Measurements from ENCODE around the gene NDUFA12.

Gene NDUFA12

GRCh38 chr12:95003213-95003920 is at the start of gene NDUFA12:
Gene NDUFA12 (minus strand): TSS chr12:95003697. CDS start chr12:95003680, 17 bp downstream.
- H3K36me3 ChIP-seq (ENCODE audit: control insufficient read depth in 2 of 2, insufficient read depth in 2 of 2, low read length in 2 of 2) = peaks cover 2 to 3% of the 10 kb centered on the region in 2 donors
- peak within 1 kb of the TSS; percentile 80 to 89 for H3K9ac ChIP-seq (ENCODE audit: low read length in 2 of 2)
- H3K9me3 ChIP-seq (ENCODE audit: control insufficient read depth in 2 of 2, low read length in 2 of 2) = no peaks in the 10 kb centered on the region
- peak within 1 kb of the TSS; percentile 68 for H3K27ac ChIP-seq (ENCODE audit: low read length)
- H3K4me3 ChIP-seq (ENCODE audit: low read length in 2 of 2) = peak within 1 kb of the TSS; percentile 96
- H3K27me3 ChIP-seq (ENCODE audit: control insufficient read depth in 1 of 2, insufficient read depth in 2 of 2, low read length in 2 of 2) = no peaks in the 10 kb centered on the region
- no peaks in the 10 kb centered on the region for H3K4me1 ChIP-seq (ENCODE audit: control insufficient read depth, insufficient read depth, low read length)

GRCh38 chr12:95051241-95051640 is 47.7 kb upstream of the NDUFA12 start:
- H3K27me3 ChIP-seq (ENCODE audit: control insufficient read depth in 1 of 2, insufficient read depth in 2 of 2, low read length in 2 of 2) = no peaks in the 10 kb centered on the region
- no peak overlapping the region for H3K9ac ChIP-seq (ENCODE audit: low read length in 2 of 2)
- H3K36me3 ChIP-seq (ENCODE audit: control insufficient read depth in 2 of 2, insufficient read depth in 2 of 2, low read length in 2 of 2) = peaks cover 22 to 33% of the 10 kb centered on the region in 2 donors
- H3K9me3 ChIP-seq (ENCODE audit: control insufficient read depth in 2 of 2, low read length in 2 of 2) = no peaks in the 10 kb centered on the region
- no peak overlapping the region for H3K27ac ChIP-seq (ENCODE audit: low read length)
- H3K4me1 ChIP-seq (ENCODE audit: control insufficient read depth, insufficient read depth, low read length) = no peaks in the 10 kb centered on the region
- H3K4me3 ChIP-seq (ENCODE audit: low read length in 2 of 2) = no peak overlapping the region

GRCh38 chr12:95037906-95038305 is 34.4 kb upstream of the NDUFA12 start:
- no peak overlapping the region for H3K9ac ChIP-seq (ENCODE audit: low read length in 2 of 2)
- H3K27me3 ChIP-seq (ENCODE audit: control insufficient read depth in 1 of 2, insufficient read depth in 2 of 2, low read length in 2 of 2) = no peaks in the 10 kb centered on the region
- no peaks in the 10 kb centered on the region for H3K4me1 ChIP-seq (ENCODE audit: control insufficient read depth, insufficient read depth, low read length)
- H3K36me3 ChIP-seq (ENCODE audit: control insufficient read depth in 2 of 2, insufficient read depth in 2 of 2, low read length in 2 of 2) = peaks cover 5 to 20% of the 10 kb centered on the region in 2 donors
- H3K27ac ChIP-seq (ENCODE audit: low read length) = no peak overlapping the region
- no peak overlapping the region for H3K4me3 ChIP-seq (ENCODE audit: low read length in 2 of 2)
- no peaks in the 10 kb centered on the region for H3K9me3 ChIP-seq (ENCODE audit: control insufficient read depth in 2 of 2, low read length in 2 of 2)

GRCh38 chr12:95034750-95035149 is 31.3 kb upstream of the NDUFA12 start:
- Histone ChIP-seq H3K9ac (ENCODE audit: low read length in 2 of 2) (no peak overlapping the region), H3K9me3 (ENCODE audit: control insufficient read depth in 2 of 2, low read length in 2 of 2) (no peaks in the 10 kb centered on the region), H3K27ac (ENCODE audit: low read length) (no peak overlapping the region), H3K36me3 (ENCODE audit: control insufficient read depth in 2 of 2, insufficient read depth in 2 of 2, low read length in 2 of 2) (peaks cover 9 to 19% of the 10 kb centered on the region in 2 donors), H3K4me3 (ENCODE audit: low read length in 2 of 2) (no peak overlapping the region), H3K4me1 (ENCODE audit: control insufficient read depth, insufficient read depth, low read length) (no peaks in the 10 kb centered on the region), H3K27me3 (ENCODE audit: control insufficient read depth in 1 of 2, insufficient read depth in 2 of 2, low read length in 2 of 2) (no peaks in the 10 kb centered on the region)

- H3K4me3 ChIP-seq (ENCODE audit: low read length in 2 of 2) = no peak overlapping the region
- no peaks in the 10 kb centered on the region for H3K27me3 ChIP-seq (ENCODE audit: control insufficient read depth in 1 of 2, insufficient read depth in 2 of 2, low read length in 2 of 2)
- no peak overlapping the region for H3K9ac ChIP-seq (ENCODE audit: low read length in 2 of 2)
- H3K4me1 ChIP-seq (ENCODE audit: control insufficient read depth, insufficient read depth, low read length) = no peaks in the 10 kb centered on the region
- H3K36me3 ChIP-seq (ENCODE audit: control insufficient read depth in 2 of 2, insufficient read depth in 2 of 2, low read length in 2 of 2) = peaks cover 0 to 7% of the 10 kb centered on the region in 2 donors
- H3K9me3 ChIP-seq (ENCODE audit: control insufficient read depth in 2 of 2, low read length in 2 of 2) = no peaks in the 10 kb centered on the region
- H3K27ac ChIP-seq (ENCODE audit: low read length) = no peak overlapping the region
These were observed 19.0 kb upstream of the NDUFA12 start for GRCh38 chr12:95022477-95022876.

- no peaks in the 10 kb centered on the region for H3K9me3 ChIP-seq (ENCODE audit: control insufficient read depth in 2 of 2, low read length in 2 of 2)
- peaks cover 0 to 5% of the 10 kb centered on the region in 2 donors for H3K36me3 ChIP-seq (ENCODE audit: control insufficient read depth in 2 of 2, insufficient read depth in 2 of 2, low read length in 2 of 2)
- H3K4me1 ChIP-seq (ENCODE audit: control insufficient read depth, insufficient read depth, low read length) = no peaks in the 10 kb centered on the region
- H3K27me3 ChIP-seq (ENCODE audit: control insufficient read depth in 1 of 2, insufficient read depth in 2 of 2, low read length in 2 of 2) = no peaks in the 10 kb centered on the region
- H3K9ac ChIP-seq (ENCODE audit: low read length in 2 of 2) = no peak overlapping the region
- no peak overlapping the region for H3K27ac ChIP-seq (ENCODE audit: low read length)
- no peak overlapping the region for H3K4me3 ChIP-seq (ENCODE audit: low read length in 2 of 2)
These were observed 14.0 kb upstream of the NDUFA12 start for GRCh38 chr12:95017482-95017881.

- peaks cover 0 to 5% of the 10 kb centered on the region in 2 donors for H3K36me3 ChIP-seq (ENCODE audit: control insufficient read depth in 2 of 2, insufficient read depth in 2 of 2, low read length in 2 of 2)
- no peak overlapping the region for H3K9ac ChIP-seq (ENCODE audit: low read length in 2 of 2)
- H3K27me3 ChIP-seq (ENCODE audit: control insufficient read depth in 1 of 2, insufficient read depth in 2 of 2, low read length in 2 of 2) = no peaks in the 10 kb centered on the region
- H3K4me1 ChIP-seq (ENCODE audit: control insufficient read depth, insufficient read depth, low read length) = no peaks in the 10 kb centered on the region
- no peak overlapping the region for H3K4me3 ChIP-seq (ENCODE audit: low read length in 2 of 2)
- H3K9me3 ChIP-seq (ENCODE audit: control insufficient read depth in 2 of 2, low read length in 2 of 2) = no peaks in the 10 kb centered on the region
- no peak overlapping the region for H3K27ac ChIP-seq (ENCODE audit: low read length)
These were observed 12.6 kb upstream of the NDUFA12 start for GRCh38 chr12:95016120-95016519.

- H3K4me3 ChIP-seq (ENCODE audit: low read length in 2 of 2) = no peak overlapping the region
- no peaks in the 10 kb centered on the region for H3K4me1 ChIP-seq (ENCODE audit: control insufficient read depth, insufficient read depth, low read length)
- no peak overlapping the region for H3K9ac ChIP-seq (ENCODE audit: low read length in 2 of 2)
- peaks cover 0 to 5% of the 10 kb centered on the region in 2 donors for H3K36me3 ChIP-seq (ENCODE audit: control insufficient read depth in 2 of 2, insufficient read depth in 2 of 2, low read length in 2 of 2)
- H3K27ac ChIP-seq (ENCODE audit: low read length) = no peak overlapping the region
- H3K27me3 ChIP-seq (ENCODE audit: control insufficient read depth in 1 of 2, insufficient read depth in 2 of 2, low read length in 2 of 2) = no peaks in the 10 kb centered on the region
- H3K9me3 ChIP-seq (ENCODE audit: control insufficient read depth in 2 of 2, low read length in 2 of 2) = no peaks in the 10 kb centered on the region
These were observed 11.1 kb upstream of the NDUFA12 start for GRCh38 chr12:95014554-95014953.

- Histone ChIP-seq H3K36me3 (ENCODE audit: control insufficient read depth in 2 of 2, insufficient read depth in 2 of 2, low read length in 2 of 2) (no peaks in the 10 kb centered on the region), H3K4me3 (ENCODE audit: low read length in 2 of 2) (no peak overlapping the region), H3K27me3 (ENCODE audit: control insufficient read depth in 1 of 2, insufficient read depth in 2 of 2, low read length in 2 of 2) (no peaks in the 10 kb centered on the region), H3K9me3 (ENCODE audit: control insufficient read depth in 2 of 2, low read length in 2 of 2) (no peaks in the 10 kb centered on the region), H3K27ac (ENCODE audit: low read length) (no peak overlapping the region), H3K4me1 (ENCODE audit: control insufficient read depth, insufficient read depth, low read length) (no peaks in the 10 kb centered on the region), H3K9ac (ENCODE audit: low read length in 2 of 2) (no peak overlapping the region)
These were observed 2.7 kb upstream of the NDUFA12 start for GRCh38 chr12:95006206-95006605.

GRCh38 chr12:95004610-95005009 is 1.1 kb upstream of the NDUFA12 start:
- H3K27me3 ChIP-seq (ENCODE audit: control insufficient read depth in 1 of 2, insufficient read depth in 2 of 2, low read length in 2 of 2) = no peaks in the 10 kb centered on the region
- H3K4me3 ChIP-seq (ENCODE audit: low read length in 2 of 2) = no peak overlapping the region
- H3K9ac ChIP-seq (ENCODE audit: low read length in 2 of 2) = no peak overlapping the region
- no peaks in the 10 kb centered on the region for H3K4me1 ChIP-seq (ENCODE audit: control insufficient read depth, insufficient read depth, low read length)
- H3K36me3 ChIP-seq (ENCODE audit: control insufficient read depth in 2 of 2, insufficient read depth in 2 of 2, low read length in 2 of 2) = peaks cover 2 to 3% of the 10 kb centered on the region in 2 donors
- no peak overlapping the region for H3K27ac ChIP-seq (ENCODE audit: low read length)
- no peaks in the 10 kb centered on the region for H3K9me3 ChIP-seq (ENCODE audit: control insufficient read depth in 2 of 2, low read length in 2 of 2)

- Histone ChIP-seq H3K36me3 (ENCODE audit: control insufficient read depth in 2 of 2, insufficient read depth in 2 of 2, low read length in 2 of 2) (peaks cover 2 to 3% of the 10 kb centered on the region in 2 donors), H3K4me3 (ENCODE audit: low read length in 2 of 2) (peak overlapping the region; percentile 96), H3K9me3 (ENCODE audit: control insufficient read depth in 2 of 2, low read length in 2 of 2) (no peaks in the 10 kb centered on the region), H3K9ac (ENCODE audit: low read length in 2 of 2) (peak overlapping the region; percentile 80 to 89), H3K4me1 (ENCODE audit: control insufficient read depth, insufficient read depth, low read length) (no peaks in the 10 kb centered on the region), H3K27me3 (ENCODE audit: control insufficient read depth in 1 of 2, insufficient read depth in 2 of 2, low read length in 2 of 2) (no peaks in the 10 kb centered on the region), H3K27ac (ENCODE audit: low read length) (peak overlapping the region; percentile 68)
These were observed 400 bp upstream of the NDUFA12 start for GRCh38 chr12:95003921-95004272.
